ENCODE results near the gene BCL11A.

DNA sequence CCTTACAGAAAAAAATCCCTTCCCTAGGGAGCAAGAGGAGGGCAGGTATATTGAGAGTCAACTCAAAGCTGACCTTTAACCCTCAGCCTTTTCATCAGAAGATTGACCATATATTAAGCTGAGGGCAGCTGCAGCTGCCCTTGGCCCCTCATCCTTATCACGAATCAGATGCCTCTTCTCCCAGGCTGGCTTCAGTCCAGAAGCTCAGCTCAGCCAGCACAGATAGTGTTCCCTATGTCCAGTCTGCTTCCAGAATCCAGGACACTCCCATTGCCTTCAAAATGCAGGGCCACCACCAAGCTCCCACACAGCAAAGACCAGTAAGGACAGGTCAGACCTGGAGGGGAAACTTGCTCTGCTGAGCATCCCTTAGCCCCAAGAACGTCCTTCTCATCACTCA, 146.1 kb downstream of the BCL11A start:
- TF ChIP-seq ZNF70 (CRISPR knock-in tag; IDR thresholded peaks at IDR 0.05) (no peak), ZFP3 (CRISPR knock-in tag; IDR thresholded peaks at IDR 0.05) (no peak), ISL1 (CRISPR knock-in tag; IDR thresholded peaks at IDR 0.05) (no peak), ZNF8 (CRISPR knock-in tag; IDR thresholded peaks at IDR 0.05) (no peak), OSR1 (CRISPR knock-in tag; IDR thresholded peaks at IDR 0.05) (no peak), PPARA (CRISPR knock-in tag; IDR thresholded peaks at IDR 0.05; ENCODE audit: borderline replicate concordance) (no peak), ZC3H10 (CRISPR knock-in tag; IDR thresholded peaks at IDR 0.05) (no peak), SNAI2 (CRISPR knock-in tag; IDR thresholded peaks at IDR 0.05) (no peak), ZFP30 (CRISPR knock-in tag; IDR thresholded peaks at IDR 0.05) (no peak), ZNF565 (CRISPR knock-in tag; conservative IDR thresholded peaks at IDR 0.05; ENCODE audit: low read depth) (no peak), CSDC2 (CRISPR knock-in tag; IDR thresholded peaks at IDR 0.05) (no peak)
- TF ChIP-seq, protein P1, sequence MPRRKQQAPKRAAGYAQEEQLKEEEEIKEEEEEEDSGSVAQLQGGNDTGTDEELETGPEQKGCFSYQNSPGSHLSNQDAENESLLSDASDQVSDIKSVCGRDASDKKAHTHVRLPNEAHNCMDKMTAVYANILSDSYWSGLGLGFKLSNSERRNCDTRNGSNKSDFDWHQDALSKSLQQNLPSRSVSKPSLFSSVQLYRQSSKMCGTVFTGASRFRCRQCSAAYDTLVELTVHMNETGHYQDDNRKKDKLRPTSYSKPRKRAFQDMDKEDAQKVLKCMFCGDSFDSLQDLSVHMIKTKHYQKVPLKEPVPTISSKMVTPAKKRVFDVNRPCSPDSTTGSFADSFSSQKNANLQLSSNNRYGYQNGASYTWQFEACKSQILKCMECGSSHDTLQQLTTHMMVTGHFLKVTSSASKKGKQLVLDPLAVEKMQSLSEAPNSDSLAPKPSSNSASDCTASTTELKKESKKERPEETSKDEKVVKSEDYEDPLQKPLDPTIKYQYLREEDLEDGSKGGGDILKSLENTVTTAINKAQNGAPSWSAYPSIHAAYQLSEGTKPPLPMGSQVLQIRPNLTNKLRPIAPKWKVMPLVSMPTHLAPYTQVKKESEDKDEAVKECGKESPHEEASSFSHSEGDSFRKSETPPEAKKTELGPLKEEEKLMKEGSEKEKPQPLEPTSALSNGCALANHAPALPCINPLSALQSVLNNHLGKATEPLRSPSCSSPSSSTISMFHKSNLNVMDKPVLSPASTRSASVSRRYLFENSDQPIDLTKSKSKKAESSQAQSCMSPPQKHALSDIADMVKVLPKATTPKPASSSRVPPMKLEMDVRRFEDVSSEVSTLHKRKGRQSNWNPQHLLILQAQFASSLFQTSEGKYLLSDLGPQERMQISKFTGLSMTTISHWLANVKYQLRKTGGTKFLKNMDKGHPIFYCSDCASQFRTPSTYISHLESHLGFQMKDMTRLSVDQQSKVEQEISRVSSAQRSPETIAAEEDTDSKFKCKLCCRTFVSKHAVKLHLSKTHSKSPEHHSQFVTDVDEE (CRISPR knock-in tag; IDR thresholded peaks at IDR 0.05) = no peak
- TF ChIP-seq, protein P2, sequence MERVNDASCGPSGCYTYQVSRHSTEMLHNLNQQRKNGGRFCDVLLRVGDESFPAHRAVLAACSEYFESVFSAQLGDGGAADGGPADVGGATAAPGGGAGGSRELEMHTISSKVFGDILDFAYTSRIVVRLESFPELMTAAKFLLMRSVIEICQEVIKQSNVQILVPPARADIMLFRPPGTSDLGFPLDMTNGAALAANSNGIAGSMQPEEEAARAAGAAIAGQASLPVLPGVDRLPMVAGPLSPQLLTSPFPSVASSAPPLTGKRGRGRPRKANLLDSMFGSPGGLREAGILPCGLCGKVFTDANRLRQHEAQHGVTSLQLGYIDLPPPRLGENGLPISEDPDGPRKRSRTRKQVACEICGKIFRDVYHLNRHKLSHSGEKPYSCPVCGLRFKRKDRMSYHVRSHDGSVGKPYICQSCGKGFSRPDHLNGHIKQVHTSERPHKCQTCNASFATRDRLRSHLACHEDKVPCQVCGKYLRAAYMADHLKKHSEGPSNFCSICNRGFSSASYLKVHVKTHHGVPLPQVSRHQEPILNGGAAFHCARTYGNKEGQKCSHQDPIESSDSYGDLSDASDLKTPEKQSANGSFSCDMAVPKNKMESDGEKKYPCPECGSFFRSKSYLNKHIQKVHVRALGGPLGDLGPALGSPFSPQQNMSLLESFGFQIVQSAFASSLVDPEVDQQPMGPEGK (CRISPR knock-in tag; IDR thresholded peaks at IDR 0.05; ENCODE audit: borderline replicate concordance) = no peak
- TF ChIP-seq, protein P3, sequence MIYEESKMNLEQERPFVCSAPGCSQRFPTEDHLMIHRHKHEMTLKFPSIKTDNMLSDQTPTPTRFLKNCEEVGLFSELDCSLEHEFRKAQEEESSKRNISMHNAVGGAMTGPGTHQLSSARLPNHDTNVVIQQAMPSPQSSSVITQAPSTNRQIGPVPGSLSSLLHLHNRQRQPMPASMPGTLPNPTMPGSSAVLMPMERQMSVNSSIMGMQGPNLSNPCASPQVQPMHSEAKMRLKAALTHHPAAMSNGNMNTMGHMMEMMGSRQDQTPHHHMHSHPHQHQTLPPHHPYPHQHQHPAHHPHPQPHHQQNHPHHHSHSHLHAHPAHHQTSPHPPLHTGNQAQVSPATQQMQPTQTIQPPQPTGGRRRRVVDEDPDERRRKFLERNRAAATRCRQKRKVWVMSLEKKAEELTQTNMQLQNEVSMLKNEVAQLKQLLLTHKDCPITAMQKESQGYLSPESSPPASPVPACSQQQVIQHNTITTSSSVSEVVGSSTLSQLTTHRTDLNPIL (CRISPR knock-in tag; IDR thresholded peaks at IDR 0.05; ENCODE audit: low read depth) = no peak

Measured in SK-N-SH treated with all-trans-retinoic acid at 6 μM for 48 hours (cell line).